SHP77 treated with DMSO at 0.1 percent for 48 hours (cell line): ENCODE data around the gene TEX19.
A peak's percentile ranks its signal among the peaks of the same experiment; 100 is the strongest.

Experiments
- DNase-seq: peaks from one replicate; lab custom pipeline; 2025; lab: John Stamatoyannopoulos, UW

The TEX19 gene

DNA sequence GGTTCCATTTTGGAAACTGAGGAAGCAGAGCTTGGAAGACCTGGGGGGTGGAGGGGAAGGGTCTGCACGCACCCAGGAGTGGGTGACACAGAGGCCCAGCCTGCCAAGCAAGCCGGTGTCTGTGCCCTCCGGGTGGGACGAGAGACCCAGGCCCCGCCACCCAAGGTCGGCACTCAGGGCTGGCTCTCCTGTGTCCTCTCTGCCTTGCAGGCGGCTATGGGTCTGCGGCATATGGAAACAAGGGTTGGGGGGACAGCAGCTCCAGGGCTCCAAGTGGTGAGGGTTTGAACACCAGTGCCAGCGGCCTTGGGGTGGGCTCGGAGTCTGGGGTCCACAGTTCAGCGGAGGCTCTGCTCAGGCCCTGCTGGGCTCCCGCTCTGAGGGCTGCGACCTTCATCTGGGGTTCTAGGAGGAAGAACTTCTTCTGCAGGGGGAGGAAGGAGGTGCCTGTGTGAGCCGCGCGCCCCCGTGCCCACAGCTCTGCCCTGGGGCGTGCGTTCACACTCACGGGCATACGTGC, 37.0 kb upstream of the TEX19 start:
- DNase-seq, result no peak

DNA sequence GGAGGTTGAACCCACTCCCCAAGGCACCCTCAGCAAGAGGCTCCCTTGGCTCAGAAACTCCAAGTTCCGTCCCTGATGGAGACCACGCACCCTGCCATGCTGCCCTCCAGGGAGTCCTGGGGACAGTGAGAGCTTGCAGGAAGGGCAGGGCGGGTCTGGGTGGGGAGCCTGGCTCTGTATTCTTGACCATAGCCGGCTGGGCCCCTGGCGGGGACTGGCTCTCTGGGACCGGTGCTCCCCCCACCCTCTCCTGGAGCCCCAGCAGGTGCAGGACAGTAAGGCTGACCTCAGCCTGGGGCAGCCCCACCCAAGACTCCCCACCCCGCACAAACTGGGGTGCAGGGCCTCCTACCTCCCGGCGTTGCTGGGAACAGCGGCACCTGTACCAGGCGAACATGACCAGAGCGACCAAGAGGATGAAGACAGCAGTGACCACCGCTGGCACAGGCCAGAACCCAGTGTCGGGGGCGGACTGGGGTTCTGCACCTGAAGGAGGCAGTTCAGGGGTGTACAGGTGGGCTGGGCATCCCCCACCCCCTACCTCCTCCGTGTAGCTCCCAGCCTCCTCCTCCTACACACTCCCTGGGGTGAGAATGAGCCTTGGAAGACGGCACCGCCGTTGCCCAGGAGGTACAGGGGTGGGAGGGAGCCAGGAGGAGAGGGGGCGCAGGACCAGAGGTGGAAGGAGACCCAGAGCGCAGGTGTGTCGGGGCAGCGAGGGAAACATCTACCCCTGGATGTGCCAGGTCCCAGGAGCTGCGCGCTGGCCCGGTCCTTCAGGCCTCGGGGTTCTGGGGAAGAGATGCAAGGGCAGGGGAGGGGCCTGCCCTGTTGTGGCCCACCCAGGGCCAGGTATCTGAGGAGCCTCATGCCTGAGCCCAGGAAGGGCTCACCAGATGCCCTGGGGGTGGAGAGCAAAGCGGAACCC, 36.3 kb upstream of the TEX19 start:
- DNase-seq, result no peak

DNA sequence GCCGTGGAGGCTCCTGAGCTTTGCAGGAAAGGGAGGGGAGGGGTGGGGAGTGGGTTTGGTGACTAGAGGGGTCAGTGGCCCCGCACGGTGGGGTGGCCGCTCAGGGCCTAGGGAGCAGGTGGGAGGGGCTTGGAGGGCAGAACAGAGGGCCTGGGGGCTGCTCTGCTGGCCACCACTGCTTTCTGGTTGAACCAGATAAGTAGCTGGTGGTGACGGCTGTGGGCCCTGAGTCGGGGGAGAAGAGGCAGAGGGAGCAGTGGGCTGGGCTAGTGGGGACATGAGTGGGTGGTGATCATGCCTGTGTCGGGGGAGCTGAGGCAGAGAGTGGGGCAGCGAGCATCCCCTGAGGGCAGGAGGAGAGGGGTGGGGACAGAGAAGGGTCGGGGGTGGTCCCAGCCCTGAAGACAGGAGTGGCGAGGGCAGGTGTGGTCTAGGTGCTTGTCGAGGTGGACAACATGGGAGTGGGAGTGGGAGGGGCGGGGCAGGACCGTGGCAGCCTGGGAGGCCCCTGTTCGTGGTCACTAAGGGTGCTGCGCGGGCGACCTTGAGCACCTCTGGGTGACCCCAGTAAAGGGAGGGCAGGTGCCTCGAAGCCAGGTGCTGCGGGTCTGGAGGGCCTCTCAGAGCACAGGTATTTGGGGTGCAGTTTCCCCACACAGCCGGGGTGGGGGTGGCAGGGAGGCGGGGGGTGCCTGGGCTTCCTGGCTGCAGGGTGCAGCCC, 35.4 kb upstream of the TEX19 start:
- no peak for DNase-seq

DNA sequence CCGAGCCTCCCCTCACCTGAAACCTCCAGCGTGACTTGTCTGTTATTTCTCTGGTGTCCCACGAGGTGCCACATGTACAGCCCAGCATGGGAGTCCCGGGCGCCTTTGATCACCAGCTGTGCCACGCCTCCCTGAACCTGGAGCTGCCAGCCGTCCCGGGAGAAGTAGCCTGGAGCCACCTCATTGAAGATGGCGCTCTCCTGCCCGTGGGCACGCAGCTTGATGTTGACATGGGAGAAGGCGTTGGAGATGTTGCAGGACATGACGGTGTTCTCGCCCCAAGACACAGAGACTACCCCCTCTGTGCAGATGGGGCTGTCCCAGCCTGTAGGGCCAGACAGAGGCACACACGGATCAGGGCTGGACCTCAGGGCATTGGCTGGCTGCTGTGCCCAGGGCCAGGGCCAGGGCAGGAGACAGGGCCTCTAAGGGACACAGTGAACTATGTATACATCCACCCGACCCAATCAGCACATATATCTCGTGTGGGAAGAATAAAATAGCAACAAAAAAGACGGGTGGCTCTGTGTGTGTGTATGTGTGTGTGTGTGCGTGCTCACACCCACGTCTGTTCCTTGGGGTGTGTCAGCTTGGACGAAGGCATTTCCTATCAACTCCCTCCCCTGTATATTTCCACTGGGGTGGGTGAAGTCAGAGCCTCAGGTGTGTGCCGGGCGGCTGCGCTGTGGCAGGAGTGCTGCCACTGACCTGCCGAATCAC, 34.3 kb upstream of the TEX19 start:
- no peak for DNase-seq

DNA sequence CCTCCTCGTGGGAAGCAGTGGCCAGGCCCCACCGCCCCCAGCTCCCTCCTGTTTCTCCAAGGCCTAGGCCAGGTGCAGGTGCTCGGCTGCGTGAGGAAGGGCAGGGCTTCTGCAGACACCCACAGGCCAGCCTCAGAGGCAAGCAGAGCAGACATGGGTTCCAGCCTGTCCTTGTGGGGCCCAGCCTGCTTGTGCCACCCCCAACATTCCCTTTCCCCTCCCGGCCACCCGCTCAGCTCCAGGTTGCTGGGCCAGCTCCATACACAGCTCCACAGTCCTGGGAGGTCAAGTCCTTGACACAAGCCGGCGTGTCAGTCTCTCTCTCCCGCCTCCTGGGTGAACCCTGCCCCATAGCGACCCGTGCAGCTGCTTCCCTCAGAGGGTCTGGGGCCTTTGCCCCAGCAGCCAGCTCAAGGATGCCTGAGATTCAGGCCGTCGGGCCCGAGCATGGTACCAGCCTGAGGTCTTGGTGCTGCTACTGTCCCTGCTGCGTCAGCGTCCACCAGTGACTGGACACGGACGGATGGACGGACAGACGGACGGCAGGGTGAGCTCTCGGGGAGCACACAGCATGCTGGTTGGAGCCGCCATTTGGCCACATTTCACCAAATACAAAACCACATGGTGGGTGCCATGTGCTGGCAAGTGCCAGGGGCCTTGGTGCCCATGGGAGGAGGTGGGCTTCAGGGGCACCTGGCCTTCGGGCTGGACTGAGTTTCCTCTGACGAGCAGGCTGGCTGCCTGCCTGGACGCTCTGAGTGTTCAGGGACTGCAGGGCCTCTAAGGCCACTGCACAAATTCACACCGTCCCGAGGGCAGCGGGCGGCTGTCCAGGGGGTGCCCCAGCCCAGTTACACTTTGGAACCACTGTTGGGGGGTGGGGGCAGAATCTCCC, 33.5 kb upstream of the TEX19 start:
- no peak for DNase-seq

DNA sequence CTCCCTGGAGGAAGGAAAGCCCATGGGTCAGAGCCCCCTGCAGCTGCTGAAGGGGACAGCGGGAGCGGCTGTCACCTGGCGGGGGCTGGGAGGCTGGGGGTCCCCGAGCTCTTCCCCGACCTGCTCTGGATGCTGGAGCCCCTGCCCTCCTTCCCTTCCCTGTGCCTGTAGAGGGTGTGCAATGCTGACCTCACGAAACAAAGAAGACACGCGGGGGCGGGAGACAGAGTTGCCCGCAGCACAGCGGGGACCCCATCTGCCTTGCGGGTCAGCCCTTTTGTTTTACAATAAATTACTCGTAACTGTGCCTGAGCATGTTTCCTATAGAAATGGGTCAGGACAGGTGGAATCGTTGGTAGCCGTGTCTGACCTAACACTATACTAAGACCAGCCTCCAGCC, 31.8 kb upstream of the TEX19 start:
- DNase-seq, result no peak

DNA sequence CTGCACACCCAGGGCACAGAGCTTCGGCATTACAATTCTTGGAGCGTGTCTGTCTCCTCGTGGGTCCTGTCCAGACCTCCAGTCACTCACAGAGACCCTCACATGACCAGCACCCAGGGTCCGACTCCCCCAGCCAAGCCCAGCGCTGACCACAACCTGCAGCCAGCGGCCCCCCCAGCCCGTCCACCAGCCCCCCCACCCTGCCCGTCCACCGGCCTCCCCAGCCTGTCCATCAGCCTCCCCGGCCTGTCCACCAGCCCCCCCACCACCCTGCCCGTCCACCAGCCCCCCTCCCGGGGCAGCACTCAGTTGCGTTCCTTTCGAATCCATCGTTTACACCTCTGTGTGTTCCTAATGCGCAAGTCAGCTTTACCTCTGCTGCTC, 31.3 kb upstream of the TEX19 start:
- DNase-seq, result no peak

DNA sequence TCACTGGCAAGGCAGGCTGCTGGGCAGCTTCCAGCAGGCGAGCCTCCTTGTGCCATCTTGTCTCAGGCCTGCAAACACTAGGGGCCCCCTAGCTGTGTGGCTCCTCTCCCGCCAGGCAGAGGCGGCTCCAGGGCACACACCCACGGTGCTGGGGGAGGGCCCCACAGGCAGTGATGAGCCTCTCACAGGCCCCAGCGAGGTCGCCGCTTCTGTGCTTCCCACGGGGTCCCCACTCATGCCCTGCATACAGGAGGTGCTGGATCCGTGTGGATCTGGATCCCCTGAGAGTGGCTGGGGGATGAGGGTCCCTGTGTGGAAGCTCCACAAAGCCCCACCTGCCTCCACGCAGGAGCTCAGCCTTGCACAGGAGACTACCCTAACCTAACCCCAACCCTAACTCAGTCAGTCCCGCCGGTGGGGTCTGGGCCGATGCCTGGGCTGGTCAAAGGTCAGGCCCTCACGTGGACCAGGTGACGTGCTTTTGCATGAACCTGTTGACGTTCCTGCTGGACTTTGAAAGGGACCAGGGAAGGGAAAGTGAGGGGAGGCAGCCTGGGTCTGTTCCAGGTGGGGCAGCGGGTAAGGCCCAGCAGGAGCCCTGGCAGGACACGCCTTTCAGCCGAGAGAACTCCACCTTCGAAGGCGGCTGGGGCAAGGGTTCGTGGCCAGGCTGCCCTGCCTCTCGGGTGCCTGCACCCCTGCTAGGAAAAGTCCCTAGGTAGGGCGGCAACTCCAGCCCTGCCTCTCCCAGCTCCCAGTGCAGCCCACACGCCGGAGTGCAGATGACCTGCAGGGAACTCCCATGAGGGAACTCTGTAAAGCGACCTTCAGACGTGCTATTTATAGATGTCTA, 30.7 kb upstream of the TEX19 start:
- DNase-seq, result no peak

DNA sequence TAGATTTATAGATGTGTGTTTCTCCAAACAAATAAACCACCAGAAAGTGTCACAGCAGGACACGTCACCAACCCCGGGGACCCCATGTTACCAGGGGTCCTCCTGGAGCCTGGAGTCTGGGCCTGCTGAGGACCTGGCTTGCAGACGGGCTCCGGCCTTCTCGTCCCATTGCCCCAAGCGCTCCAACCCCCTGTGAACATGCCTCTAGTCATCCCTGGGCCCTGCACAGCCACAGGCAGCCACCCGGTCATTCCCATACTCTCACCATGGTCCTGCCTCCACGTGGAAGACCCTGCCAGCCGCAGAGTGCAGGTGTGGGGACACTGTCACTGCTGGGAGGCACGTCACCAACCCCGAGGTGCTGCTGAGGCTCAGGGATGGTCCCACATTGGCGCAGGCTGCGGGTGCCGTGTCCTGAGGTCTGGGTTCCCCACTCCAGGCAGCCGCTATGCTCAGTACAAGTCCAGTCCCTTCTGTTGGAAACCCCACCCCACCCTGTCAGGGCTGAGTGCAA, 30.0 kb upstream of the TEX19 start:
- no peak for DNase-seq

DNA sequence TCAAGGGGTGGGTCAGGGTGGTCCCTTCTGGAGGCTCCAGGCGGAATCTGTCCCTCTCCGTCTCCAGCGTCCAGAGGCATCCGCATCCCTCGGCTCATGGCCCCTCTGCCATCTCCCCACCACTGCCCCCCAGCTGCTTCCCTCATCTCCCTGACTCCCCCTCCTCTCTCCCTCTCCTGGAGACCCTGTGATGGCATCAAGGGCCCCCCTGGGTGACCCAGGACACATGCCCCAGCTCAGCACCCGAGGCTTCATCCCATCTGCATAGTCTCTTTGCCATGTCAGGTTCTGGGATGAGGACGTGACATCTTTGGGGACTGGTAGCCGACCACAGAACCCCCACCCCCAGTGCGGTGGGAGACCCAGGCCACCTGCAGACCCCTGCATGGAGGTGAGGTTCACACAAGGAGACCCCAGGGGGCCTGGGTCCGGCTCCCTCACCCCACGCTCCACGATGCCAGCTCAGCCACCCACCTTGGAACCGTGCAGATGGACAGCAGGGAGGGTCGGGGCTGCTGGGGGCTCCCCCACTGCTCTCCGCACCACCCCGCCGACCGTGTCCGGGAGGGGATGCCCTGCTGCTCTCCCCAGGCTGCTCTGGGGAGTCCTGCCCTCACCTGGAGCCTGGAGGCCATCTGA, 29.2 kb upstream of the TEX19 start:
- DNase-seq, result no peak

DNA sequence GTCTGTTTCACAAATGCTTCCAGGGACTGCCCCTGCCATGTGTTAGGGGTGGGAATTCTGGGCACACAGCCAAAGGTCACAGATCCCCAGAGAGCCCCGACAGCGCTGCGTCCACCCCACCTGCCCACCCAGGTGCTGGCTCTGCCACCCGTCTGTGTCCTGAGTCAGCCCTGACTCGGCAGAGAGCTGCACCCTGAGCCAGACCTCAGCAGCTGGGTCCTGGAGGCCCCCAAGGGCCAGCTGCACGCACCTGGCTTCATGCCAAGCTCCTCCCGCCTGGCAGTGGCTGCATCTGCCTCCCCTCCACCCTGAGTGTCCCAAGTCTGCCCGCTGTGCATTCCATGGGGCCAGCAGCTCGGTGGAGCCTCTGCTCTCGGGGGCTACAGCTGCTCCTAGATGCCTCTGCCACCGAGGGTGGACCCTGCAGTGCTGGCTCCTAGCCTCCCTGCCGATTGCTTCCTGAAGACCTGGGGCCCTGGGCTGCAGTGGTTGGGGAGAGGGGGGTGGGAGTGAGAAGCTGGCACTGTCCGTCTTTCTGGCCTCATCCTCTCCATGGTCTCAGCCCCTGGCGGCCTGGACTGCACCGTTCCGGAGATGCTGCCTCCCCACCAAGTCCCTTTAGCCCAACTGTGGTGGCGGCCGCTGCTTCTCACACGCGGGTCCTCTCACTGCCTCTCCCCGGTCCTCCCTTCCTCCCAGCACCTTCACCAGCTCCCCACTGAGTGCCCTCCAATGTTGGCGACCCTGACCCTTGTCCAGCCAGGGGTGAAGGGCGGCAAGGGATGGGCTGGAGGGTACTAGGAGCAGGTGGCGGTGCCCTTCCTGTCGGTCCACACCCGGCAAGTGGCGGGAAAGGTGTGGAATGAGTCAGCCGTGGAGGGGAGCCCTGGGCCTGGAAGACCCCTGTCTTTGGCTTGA, 28.5 kb upstream of the TEX19 start:
- peak; percentile 96 for DNase-seq

DNA sequence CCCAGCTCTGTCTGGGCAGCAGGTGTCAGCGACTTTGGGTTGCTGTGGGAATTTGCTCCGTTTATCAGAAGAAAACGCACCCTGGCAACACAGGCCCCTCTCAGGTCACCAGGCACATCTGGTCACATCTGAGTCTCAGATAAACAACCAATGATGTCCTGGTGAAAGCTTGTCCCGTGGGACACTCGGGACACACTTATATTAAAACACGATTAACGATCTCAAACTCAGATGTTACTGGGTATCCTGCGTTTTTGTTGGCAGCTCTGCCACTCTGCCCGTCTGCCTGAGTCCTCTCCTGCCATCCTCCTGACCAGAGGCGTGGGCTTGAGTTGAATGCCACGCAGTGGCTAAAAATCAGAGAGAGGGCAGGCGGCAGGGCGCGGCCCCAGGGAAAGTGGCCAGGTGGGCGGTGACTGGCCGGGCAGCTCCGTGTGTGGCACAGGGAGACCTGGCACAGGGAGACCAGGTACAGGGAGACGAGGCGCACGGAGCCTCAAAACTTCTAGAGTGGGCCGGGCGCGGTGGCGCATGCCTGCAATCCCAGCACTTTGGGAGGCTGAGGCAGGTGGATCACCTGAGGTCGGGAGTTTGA, 27.6 kb upstream of the TEX19 start:
- DNase-seq, result no peak

DNA sequence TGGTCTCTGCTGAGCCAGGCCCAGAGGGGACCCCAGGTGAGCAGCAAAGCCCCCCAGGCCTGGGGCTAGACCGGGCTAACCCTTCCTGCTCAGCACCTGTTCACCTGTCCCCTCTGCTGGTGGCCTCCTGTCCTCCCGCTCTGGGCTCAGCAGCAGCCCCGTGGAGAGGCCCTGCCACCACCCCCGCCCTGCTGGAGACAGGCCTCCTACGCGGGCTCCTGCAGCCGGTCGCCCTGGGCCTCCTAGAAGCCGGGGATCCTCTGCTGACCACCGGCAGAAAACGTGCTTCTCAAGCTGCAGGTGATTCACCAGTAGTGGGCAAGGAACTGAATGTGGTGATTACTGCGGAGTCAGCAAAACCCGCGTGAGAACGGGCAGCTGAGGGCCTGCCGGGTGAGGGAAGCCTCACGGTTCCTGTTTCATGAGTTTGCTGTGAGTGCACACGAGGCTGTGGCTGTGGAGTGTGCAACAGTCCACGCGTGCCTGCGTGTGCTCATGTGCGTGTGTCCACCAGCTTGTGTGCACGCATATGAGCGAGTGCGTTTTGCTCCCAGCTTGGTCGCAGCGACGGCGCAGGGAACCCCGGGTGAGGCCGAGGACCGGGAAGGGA, 26.3 kb upstream of the TEX19 start:
- DNase-seq, result no peak

DNA sequence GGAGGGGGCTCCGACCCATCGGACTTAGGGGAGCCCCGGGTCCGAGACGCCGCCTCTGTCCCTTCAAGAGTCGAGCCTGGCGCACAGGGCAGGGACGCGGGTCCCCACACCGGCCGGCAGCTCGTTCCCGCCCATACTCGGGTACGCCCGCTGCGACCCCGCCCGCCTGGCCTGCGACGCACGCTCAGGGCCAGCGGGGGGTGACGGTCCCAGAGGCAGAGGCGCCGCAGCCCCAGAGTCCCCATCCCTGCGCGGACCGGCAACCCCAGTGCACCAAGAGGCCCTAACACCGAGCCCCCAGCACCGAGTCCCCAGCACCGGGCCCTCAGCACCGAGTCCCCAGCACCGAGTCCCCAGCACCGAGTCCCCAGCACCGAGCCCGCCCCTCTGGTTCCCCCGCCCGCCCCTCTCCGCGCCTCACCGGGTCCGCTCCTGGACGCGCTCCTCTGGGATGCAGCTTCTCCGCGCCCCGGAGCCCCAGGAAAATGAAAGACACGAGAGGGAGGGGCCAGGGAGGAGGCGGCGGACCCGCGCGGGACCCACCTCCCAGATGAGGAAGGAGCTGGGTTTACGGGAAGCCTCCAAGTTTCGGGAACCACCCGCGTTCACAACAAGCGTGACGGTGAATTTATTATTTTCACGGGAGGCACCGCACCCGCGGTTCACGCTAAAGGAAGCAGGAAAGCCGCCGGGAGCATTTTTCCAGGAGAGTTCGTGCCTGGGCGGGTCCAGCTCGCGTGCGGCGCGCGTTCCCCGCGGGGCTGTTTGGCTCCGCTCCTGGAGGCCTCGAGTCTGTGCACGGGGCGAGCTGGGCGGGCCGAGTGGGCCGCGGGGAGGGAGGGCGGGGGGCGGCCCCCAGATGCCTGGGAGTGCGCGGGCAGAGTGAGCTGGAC, 25.5 kb upstream of the TEX19 start, which contains the start of gene SECTM1:
SECTM1 (minus strand) TSS at position 488 of the 893 bp plus-strand sequence. CDS start 6,526 bp downstream, outside the sequence.
- no peak for DNase-seq

DNA sequence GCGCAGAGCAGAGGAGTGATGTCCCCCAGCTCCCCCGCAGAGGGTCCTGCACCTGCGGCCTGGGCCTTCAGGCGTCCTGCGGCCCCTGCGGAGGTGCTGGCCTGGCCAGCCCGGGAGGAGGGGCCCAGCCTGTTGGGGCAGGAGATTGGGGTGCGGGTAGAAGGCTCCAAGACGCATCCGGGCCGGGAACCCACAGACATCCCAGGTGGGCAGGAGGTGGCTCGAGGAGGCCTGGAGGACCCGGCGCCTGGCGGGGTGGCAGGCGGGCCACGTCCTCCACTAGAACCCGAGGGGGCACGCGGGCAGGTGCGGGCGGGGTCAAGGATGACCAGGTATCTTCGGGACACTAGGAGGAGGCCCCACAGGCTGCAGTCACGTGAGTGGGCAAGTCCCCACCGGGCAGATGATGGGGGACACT, 24.8 kb upstream of the TEX19 start:
- DNase-seq, result no peak

DNA sequence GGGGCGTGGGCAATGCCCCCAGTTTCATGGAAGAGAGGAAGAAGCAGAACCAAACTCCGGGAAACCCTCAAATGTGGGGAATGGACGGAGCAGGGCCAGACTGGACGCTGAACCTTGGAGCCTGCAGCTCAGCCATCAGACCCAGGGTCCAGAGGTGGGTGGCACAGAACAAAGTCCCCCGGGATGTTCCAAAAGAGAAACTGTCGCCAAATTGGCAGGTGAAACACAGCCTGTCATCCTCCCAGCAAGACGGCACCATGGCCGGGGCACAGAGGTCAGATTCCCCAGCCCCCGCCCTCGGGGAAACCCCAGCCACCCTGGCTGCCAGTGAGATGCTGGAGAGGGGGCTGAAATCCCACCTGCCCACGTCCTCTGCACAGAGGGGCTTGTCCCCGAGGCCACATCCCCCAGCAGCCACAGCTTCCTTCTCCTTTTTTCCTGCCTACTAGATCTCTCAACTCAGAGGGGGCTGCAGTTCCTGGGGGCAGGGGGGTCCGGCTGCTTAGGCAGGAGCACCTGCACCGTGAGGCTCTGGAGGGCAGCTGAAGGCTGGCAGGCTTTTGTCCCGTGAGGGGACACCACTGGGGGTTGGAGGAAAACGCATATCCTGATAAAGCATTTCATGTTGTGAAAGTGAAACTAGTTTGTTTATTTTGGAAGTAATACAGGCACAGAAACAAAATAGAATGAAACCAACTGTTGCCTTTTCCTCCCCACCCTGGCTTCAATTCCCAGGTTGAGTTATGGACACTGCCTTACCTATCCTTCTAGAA, 24.2 kb upstream of the TEX19 start:
- DNase-seq, result no peak
